Hypothalamus (tissue), 51 donors: ENCODE results near the gene SAMD9L.
"Not testable (repeated sequence)": the region's sequence is repeated elsewhere in the genome, so short reads cannot be mapped to it uniquely, and the experiment has no call there.

Source experiments
- DNase-seq, 51 donors: peaks; one replicate each; lab custom pipeline; 2025; lab: John Stamatoyannopoulos, UW

Gene SAMD9L

GRCh38 chr7:93146472-93147141, 1.6 kb downstream of the SAMD9L start:
- peak in 1 of 51 donors; percentile 1 for DNase-seq

- no peak for DNase-seq
Observed at GRCh38 chr7:93146036-93146435, 2.1 kb downstream of the SAMD9L start.

GRCh38 chr7:93145354-93145753, 2.8 kb downstream of the SAMD9L start:
- DNase-seq = no peak

GRCh38 chr7:93142127-93142526, 6.1 kb downstream of the SAMD9L start:
- DNase-seq = no peak

GRCh38 chr7:93140582-93141191, 7.5 kb downstream of the SAMD9L start:
- DNase-seq = no peak

- DNase-seq = no peak
Observed at GRCh38 chr7:93138576-93138975, 9.6 kb downstream of the SAMD9L start.

GRCh38 chr7:93133005-93133404, 15.2 kb downstream of the SAMD9L start:
- no peak for DNase-seq

GRCh38 chr7:93132216-93132615, 16.0 kb downstream of the SAMD9L start:
- DNase-seq = no peak

- not testable (repeated sequence) for DNase-seq
Observed at GRCh38 chr7:93126954-93127353, 21.2 kb downstream of the SAMD9L start.

GRCh38 chr7:93123532-93123931, 24.7 kb downstream of the SAMD9L start:
- DNase-seq = not testable (repeated sequence)

GRCh38 chr7:93120592-93121549, 27.3 kb downstream of the SAMD9L start:
- DNase-seq = no peak

- DNase-seq = no peak
Observed at GRCh38 chr7:93119191-93119905, 28.8 kb downstream of the SAMD9L start.

GRCh38 chr7:93117852-93118530, 30.2 kb downstream of the SAMD9L start, which contains the start of gene SAMD9:
Gene SAMD9 (minus strand): TSS chr7:93117979. CDS start chr7:93106097, 11,882 bp downstream.
- peak in 5 of 51 donors; percentile 1 to 13 (median 1) for DNase-seq

- no peak for DNase-seq
Observed at GRCh38 chr7:93117327-93117726, 30.9 kb downstream of the SAMD9L start.

GRCh38 chr7:93115796-93116195, 32.4 kb downstream of the SAMD9L start:
- DNase-seq = no peak

- DNase-seq = no peak
Observed at GRCh38 chr7:93108003-93108402, 40.2 kb downstream of the SAMD9L start.

GRCh38 chr7:93097388-93097787, 50.8 kb downstream of the SAMD9L start:
- DNase-seq = no peak

- DNase-seq = no peak
Observed at GRCh38 chr7:93092757-93093370, 55.3 kb downstream of the SAMD9L start.
